Liver (tissue), 3 donors: ENCODE data around the gene SAMD14.

Experiments used
- JUND ChIP-seq, 2 donors: IDR thresholded peaks; 2 replicates each; pipeline ENCODE4 v1.6.1; 2016; ENCODE audit warnings: antibody characterized with exemption in 2 of 2
- RAD21 ChIP-seq, 2 donors: IDR thresholded peaks; 2 replicates each; pipeline ENCODE4 v1.6.1; 2016; ENCODE audit warnings: antibody characterized with exemption in 2 of 2, mild to moderate bottlenecking in 2 of 2
- TF ChIP-seq, protein P1 (sequence below): fragments of 150-350 bp; IDR thresholded peaks from 2 replicates; pipeline ENCODE4 v1.5.1; 2017; ENCODE audit warnings: improper control_type of control experiment, low read depth, low read length; ENCODE audit not compliant: missing input control
- donor health status: healthy.
- donor health status: healthy.

GRCh38 chr17:50171371-50172071 lies 41.6 kb upstream of the SAMD14 start:
- TF ChIP-seq, protein P1, sequence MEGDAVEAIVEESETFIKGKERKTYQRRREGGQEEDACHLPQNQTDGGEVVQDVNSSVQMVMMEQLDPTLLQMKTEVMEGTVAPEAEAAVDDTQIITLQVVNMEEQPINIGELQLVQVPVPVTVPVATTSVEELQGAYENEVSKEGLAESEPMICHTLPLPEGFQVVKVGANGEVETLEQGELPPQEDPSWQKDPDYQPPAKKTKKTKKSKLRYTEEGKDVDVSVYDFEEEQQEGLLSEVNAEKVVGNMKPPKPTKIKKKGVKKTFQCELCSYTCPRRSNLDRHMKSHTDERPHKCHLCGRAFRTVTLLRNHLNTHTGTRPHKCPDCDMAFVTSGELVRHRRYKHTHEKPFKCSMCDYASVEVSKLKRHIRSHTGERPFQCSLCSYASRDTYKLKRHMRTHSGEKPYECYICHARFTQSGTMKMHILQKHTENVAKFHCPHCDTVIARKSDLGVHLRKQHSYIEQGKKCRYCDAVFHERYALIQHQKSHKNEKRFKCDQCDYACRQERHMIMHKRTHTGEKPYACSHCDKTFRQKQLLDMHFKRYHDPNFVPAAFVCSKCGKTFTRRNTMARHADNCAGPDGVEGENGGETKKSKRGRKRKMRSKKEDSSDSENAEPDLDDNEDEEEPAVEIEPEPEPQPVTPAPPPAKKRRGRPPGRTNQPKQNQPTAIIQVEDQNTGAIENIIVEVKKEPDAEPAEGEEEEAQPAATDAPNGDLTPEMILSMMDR: no peak
- no peak for TF ChIP-seq JUND (IDR thresholded peaks at IDR 0.05)
- TF ChIP-seq RAD21 (IDR thresholded peaks at IDR 0.05): no peak
